WTC11 (cell line): ENCODE measurements around the gene ZNF652.

Source experiments
- CBFB ChIP-seq: sonication (generic); formaldehyde crosslinking; IDR thresholded peaks from 2 replicates; pipeline ENCODE4 v1.8.1; 2022; ENCODE audit warnings: mild to moderate bottlenecking, low read depth, missing genetic modification reagents
- ETV6 ChIP-seq: sonication (generic); formaldehyde crosslinking; IDR thresholded peaks from 2 replicates; pipeline ENCODE4 v1.8.1; 2022; ENCODE audit warnings: mild to moderate bottlenecking, missing genetic modification reagents
- FOXJ3 ChIP-seq: sonication (generic); formaldehyde crosslinking; IDR thresholded peaks from 2 replicates; pipeline ENCODE4 v1.9.0; 2021; ENCODE audit warnings: missing genetic modification reagents, mild to moderate bottlenecking, borderline replicate concordance
- NR3C1 ChIP-seq: sonication (generic); formaldehyde crosslinking; conservative IDR thresholded peaks from 2 replicates; pipeline ENCODE4 v1.8.1; 2023; ENCODE audit warnings: low read depth, mild to moderate bottlenecking, missing genetic modification reagents
- OVOL2 ChIP-seq: fragments of 250-450 bp; sonication (Bioruptor Pico); IDR thresholded peaks from 2 replicates; pipeline ENCODE4 v1.9.0; 2021; ENCODE audit warnings: mild to moderate bottlenecking, borderline replicate concordance
- PRDM15 ChIP-seq: sonication (generic); formaldehyde crosslinking; IDR thresholded peaks from 2 replicates; pipeline ENCODE4 v1.8.0; 2022; ENCODE audit warnings: missing genetic modification reagents
- TEAD1 ChIP-seq: sonication (generic); formaldehyde crosslinking; IDR thresholded peaks from 2 replicates; pipeline ENCODE4 v1.8.0; 2022; ENCODE audit warnings: mild to moderate bottlenecking, missing genetic modification reagents
- ZBTB43 ChIP-seq: sonication (generic); formaldehyde crosslinking; IDR thresholded peaks from 2 replicates; pipeline ENCODE4 v1.8.1; 2023; ENCODE audit warnings: mild to moderate bottlenecking, missing genetic modification reagents
- ZNF416 ChIP-seq: fragments of 250-450 bp; sonication (Bioruptor Pico); IDR thresholded peaks from 2 replicates; pipeline ENCODE4 v1.9.0; 2021; ENCODE audit warnings: mild to moderate bottlenecking, inconsistent platforms
- TF ChIP-seq, protein P1 (sequence below): fragments of 200-600 bp; IDR thresholded peaks from 2 replicates; pipeline ENCODE4 v1.8.0; 2022; ENCODE audit warnings: antibody characterized with exemption
- TF ChIP-seq, protein P2 (sequence below): sonication (generic); formaldehyde crosslinking; IDR thresholded peaks from 2 replicates; pipeline ENCODE4 v1.8.0; 2022; ENCODE audit warnings: mild to moderate bottlenecking, missing genetic modification reagents
- TF ChIP-seq, protein P3 (sequence below): sonication (generic); formaldehyde crosslinking; IDR thresholded peaks from 2 replicates; pipeline ENCODE4 v1.8.1; 2023; ENCODE audit warnings: mild to moderate bottlenecking, missing genetic modification reagents, moderate library complexity

DNA sequence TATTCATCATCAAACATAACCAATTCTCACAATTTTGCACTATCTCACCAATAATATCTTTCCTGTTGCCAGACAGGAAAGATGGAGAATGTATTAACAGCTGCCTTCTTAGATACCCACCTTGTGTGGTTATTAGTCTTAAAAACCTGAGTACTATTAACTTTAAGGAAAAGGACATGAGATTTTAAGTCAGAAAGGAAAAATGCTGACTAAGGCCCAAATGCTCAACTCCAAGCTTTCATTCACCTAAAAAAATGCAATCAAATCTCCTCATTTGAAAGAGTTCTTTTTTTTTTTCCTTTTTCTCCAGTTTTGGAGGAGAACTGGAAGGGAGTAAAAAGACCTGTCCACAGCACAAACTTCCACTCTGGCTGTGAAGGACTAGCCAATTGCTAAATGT is 70.1 kb downstream of the ZNF652 start:
- TF ChIP-seq, protein P1, sequence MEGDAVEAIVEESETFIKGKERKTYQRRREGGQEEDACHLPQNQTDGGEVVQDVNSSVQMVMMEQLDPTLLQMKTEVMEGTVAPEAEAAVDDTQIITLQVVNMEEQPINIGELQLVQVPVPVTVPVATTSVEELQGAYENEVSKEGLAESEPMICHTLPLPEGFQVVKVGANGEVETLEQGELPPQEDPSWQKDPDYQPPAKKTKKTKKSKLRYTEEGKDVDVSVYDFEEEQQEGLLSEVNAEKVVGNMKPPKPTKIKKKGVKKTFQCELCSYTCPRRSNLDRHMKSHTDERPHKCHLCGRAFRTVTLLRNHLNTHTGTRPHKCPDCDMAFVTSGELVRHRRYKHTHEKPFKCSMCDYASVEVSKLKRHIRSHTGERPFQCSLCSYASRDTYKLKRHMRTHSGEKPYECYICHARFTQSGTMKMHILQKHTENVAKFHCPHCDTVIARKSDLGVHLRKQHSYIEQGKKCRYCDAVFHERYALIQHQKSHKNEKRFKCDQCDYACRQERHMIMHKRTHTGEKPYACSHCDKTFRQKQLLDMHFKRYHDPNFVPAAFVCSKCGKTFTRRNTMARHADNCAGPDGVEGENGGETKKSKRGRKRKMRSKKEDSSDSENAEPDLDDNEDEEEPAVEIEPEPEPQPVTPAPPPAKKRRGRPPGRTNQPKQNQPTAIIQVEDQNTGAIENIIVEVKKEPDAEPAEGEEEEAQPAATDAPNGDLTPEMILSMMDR: no peak
- no peak for TF ChIP-seq PRDM15
- no peak for TF ChIP-seq CBFB (CRISPR knock-in tag)
- TF ChIP-seq ETV6 (CRISPR knock-in tag): no peak
- TF ChIP-seq ZNF416: no peak
- TF ChIP-seq, protein P2, sequence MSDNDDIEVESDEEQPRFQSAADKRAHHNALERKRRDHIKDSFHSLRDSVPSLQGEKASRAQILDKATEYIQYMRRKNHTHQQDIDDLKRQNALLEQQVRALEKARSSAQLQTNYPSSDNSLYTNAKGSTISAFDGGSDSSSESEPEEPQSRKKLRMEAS (CRISPR knock-in tag): no peak
- no peak for TF ChIP-seq ZBTB43 (CRISPR knock-in tag)
- no peak for TF ChIP-seq FOXJ3
- no peak for TF ChIP-seq NR3C1 (CRISPR knock-in tag)
- TF ChIP-seq, protein P3, sequence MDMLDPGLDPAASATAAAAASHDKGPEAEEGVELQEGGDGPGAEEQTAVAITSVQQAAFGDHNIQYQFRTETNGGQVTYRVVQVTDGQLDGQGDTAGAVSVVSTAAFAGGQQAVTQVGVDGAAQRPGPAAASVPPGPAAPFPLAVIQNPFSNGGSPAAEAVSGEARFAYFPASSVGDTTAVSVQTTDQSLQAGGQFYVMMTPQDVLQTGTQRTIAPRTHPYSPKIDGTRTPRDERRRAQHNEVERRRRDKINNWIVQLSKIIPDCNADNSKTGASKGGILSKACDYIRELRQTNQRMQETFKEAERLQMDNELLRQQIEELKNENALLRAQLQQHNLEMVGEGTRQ: no peak
- no peak for TF ChIP-seq OVOL2 (CRISPR knock-in tag)
- no peak for TF ChIP-seq TEAD1 (CRISPR knock-in tag)
